ENCODE data around the gene SYT13.

SYT13 gene

DNA sequence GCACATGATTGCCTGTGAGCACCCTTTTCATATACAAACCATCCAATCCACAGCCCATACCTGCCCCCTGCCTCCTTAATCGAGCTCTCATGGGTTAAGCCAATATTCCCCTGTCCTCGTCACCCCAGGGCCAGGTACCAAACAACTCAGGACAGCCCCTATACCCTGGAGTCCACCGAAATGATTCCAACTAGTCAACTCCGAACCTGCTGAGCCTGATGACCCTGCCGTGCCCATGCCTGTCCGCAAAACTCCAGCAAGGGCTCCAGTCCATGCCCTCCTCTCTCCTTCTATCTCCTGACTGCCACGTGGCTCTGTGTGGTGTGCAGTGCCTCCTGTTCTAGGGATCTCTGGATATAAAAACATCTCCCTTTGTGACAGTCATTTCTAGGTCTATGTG is 35.5 kb upstream of the SYT13 start:
- TF ChIP-seq, protein P1, sequence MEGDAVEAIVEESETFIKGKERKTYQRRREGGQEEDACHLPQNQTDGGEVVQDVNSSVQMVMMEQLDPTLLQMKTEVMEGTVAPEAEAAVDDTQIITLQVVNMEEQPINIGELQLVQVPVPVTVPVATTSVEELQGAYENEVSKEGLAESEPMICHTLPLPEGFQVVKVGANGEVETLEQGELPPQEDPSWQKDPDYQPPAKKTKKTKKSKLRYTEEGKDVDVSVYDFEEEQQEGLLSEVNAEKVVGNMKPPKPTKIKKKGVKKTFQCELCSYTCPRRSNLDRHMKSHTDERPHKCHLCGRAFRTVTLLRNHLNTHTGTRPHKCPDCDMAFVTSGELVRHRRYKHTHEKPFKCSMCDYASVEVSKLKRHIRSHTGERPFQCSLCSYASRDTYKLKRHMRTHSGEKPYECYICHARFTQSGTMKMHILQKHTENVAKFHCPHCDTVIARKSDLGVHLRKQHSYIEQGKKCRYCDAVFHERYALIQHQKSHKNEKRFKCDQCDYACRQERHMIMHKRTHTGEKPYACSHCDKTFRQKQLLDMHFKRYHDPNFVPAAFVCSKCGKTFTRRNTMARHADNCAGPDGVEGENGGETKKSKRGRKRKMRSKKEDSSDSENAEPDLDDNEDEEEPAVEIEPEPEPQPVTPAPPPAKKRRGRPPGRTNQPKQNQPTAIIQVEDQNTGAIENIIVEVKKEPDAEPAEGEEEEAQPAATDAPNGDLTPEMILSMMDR (IDR thresholded peaks at IDR 0.05; ENCODE audit: low read depth, low read length, missing control alignments) = no peak

DNA sequence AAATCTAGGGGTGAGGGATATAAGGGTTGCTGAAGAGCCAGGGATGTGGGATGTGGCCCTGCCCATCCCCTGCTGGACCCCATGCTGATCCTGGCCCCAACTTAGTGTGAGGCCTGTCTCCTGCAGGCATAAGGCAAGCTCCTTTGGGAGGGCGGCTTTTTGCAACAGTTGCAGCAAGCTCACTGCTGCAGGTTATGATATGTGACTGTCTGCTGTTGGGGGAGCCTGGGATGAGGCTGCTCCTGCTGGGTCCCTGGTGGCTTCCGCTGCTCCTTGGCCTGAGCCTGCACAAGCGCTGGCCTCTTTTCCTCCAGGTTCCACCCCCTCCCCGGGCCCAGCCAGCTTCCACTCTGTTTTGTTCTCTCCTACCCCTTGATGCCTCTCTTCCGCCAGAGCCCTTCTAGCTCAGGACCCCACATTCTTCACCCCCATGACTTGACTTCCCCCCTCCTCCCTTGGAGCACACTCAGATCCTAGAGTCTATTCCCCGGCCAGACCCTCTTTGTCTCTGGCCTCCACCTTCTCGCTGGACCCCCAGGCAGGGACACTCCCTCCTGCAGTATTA is 35.0 kb upstream of the SYT13 start:
- TF ChIP-seq, protein P1 (IDR thresholded peaks at IDR 0.05; ENCODE audit: low read depth, low read length, missing control alignments) = no peak
- DNase-seq (ENCODE audit: low read depth) = no peak
- in situ Hi-C loops (cut with HindIII; ENCODE audit: low sequenced_read_pairs) = no loop called here
- no peak overlapping the region for H3K4me3 ChIP-seq (ENCODE audit: low read depth, low read length)

More for the DNA sequence above, 35.5 kb upstream of the SYT13 start:
- H3K4me3 ChIP-seq (ENCODE audit: low read depth, low read length) = no peak overlapping the region
- DNase-seq (ENCODE audit: low read depth) = no peak
- in situ Hi-C loops (cut with HindIII; ENCODE audit: low sequenced_read_pairs) = no loop called here

DNA sequence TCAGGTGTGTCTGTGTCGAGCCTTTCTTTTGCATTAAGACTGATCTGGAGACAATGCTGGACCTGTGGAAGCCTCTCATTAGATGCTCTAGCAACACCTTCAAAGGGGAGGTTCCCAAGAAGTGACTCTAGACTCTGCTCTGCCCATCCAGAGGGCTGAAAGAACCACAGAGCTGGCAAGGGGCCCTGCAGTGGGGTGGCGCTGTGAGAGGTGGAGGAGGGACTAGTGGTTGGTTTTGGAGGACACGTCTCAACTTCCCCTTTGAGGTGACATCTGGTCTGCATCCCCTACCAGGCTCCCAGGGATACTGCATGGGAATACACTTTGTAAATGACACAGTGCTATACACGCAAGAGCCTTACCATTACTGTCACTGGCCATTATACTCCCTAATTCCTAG is 34.2 kb upstream of the SYT13 start:
- H3K4me3 ChIP-seq (ENCODE audit: low read depth, low read length) = no peak overlapping the region
- TF ChIP-seq, protein P1 (IDR thresholded peaks at IDR 0.05; ENCODE audit: low read depth, low read length, missing control alignments) = no peak
- no peak for DNase-seq (ENCODE audit: low read depth)
- in situ Hi-C loops (cut with HindIII; ENCODE audit: low sequenced_read_pairs) = no loop called here

DNA sequence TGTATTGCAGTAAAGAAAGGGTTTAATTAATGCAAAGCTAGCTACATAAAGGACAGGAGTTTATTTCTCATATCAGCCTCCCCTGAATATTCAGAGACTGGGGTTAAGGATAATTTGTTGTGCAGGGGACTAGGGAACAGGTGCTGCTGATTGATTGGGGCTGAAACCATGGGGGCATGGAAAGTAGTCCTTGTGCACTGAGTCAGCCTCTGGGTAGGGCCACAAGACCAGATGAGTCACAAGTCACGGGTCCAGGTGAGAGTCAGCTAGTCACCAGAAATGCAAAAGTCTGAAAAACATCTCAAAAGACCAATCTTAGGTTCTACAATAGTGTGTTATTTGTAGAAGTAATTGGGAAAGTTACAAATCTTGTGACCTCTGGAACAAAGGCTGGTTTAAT is 32.9 kb upstream of the SYT13 start:
- in situ Hi-C loops (cut with HindIII; ENCODE audit: low sequenced_read_pairs) = no loop called here
- TF ChIP-seq, protein P1 (IDR thresholded peaks at IDR 0.05; ENCODE audit: low read depth, low read length, missing control alignments) = no peak
- no peak for DNase-seq (ENCODE audit: low read depth)
- no peak overlapping the region for H3K4me3 ChIP-seq (ENCODE audit: low read depth, low read length)

DNA sequence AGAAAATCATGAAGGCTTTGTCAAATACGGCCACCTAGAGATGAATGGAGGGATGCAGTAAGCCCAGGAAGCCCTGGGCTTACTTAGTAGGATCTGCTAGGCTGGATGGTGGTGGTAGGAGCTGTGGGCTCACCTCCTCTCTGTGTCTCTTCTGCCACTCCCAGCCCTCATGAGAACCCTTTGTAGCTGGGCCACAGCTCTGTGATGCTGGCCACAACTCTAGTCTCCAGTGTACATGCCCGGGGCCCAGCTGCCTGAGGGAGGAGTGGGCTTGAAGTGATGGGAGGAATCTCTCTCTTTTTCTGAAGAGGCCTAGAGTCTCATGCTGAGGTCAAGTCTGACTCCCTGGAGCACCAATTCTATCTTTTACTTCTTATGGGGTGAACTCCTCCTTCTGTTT is 32.4 kb upstream of the SYT13 start:
- no peak overlapping the region for H3K4me3 ChIP-seq (ENCODE audit: low read depth, low read length)
- in situ Hi-C loops (cut with HindIII; ENCODE audit: low sequenced_read_pairs) = no loop called here
- TF ChIP-seq, protein P1 (IDR thresholded peaks at IDR 0.05; ENCODE audit: low read depth, low read length, missing control alignments) = no peak
- DNase-seq (ENCODE audit: low read depth) = no peak

DNA sequence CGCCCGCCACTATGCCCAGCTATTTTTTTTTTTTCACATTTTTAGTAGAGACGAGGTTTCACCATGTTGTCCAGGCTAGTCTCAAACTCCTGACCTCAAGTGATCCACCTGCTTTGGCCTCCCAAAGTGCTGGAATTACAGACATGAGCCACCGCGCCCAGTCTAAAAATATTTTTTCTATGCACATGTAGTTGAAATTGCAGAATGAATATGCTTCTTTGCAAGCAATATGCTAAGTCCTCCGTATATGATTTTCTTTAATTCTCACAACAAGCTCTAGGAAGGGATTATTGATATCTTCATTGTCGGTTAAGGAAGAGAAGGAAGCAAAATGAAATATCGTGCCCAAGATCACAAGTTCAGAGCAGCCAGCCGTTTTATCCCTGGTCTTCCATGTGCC is 30.1 kb upstream of the SYT13 start:
- TF ChIP-seq, protein P1 (IDR thresholded peaks at IDR 0.05; ENCODE audit: low read depth, low read length, missing control alignments) = no peak
- in situ Hi-C loops (cut with HindIII; ENCODE audit: low sequenced_read_pairs) = no loop called here
- no peak overlapping the region for H3K4me3 ChIP-seq (ENCODE audit: low read depth, low read length)
- no peak for DNase-seq (ENCODE audit: low read depth)
